Right ventricle myocardium superior (tissue), 1 donor: ENCODE data around the gene NFIB. TPM values are rescaled to one million over a fixed set of nuclear protein-coding genes. Genes with fewer than 3 reads are reported as not detected.

Experiments used
- ATAC-seq: fragments of 200-7000 bp; cut with Tn5 transposase; one replicate; pipeline ENCODE4 v1.9.1; 2020; ENCODE audit warnings: mild to moderate bottlenecking; ENCODE audit not compliant: poor library complexity
- DNase-seq: peaks from one replicate; pipeline ENCODE4 v3.0.0-alpha.2; 2020
- intact Hi-C: fragments of 100-400 bp; cut with DNase I; formaldehyde crosslinking; loops from one replicate; pipeline ENCODE4 v1.11.2; 2022
- total RNA-seq: library from RNA; stranded (reverse); fragmentation: NEBNext Ultra II Directional; extraction: Animal tissue kit (Norgen Biotek cat#: 25700); gene quantifications from one replicate; pipeline ENCODE4 v1.2.1, GENCODE V29; 2021
- donor health status: DM: no; HTN: yes; CAD: no; lungs with severe emphysema.

Gene NFIB
- total RNA-seq, 1 donor from 2014 or later = 104 TPM

DNA sequence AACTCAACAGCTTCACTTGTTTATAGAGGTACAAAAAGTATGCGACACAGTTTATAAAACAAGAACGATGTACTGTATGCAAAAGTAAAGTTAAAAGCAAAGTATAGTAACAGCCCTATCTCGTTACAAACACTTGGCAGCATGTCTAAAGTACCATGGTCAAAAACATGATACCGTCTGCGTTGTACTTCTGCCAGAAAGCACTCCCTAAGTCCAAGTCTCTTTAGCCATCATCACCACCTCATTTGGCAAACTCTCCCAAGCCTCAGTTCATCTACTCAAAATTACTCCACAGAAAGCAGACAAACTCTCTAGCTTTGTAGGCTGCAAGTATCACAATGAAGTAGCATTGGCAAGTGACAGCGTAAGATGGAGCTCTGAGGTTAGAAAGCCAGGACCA lies 73.4 kb downstream of the NFIB start:
- ATAC-seq = peak; percentile 67
- intact Hi-C loops = no loop called here
- DNase-seq = no peak

DNA sequence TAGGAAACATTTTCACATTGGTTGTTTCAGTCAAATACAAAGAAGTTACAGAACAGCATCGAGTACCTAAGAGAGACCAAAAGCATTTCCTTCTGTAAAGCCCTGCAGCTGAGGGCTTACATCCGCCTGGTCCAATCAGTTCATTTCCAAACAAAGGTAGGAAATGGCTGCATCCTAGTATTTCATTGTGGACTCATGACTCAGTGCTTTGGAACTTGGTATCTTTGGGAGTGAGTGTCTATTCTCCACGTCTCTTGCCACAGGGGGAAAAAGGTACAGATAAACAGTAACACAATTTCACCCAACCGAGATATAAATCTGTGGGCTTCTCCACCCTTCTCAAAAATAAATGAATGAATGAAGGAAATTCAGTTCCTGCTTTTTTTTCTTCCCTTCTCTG lies 75.4 kb downstream of the NFIB start:
- no peak for DNase-seq
- intact Hi-C loops = no loop called here
- ATAC-seq = peak; percentile 42

DNA sequence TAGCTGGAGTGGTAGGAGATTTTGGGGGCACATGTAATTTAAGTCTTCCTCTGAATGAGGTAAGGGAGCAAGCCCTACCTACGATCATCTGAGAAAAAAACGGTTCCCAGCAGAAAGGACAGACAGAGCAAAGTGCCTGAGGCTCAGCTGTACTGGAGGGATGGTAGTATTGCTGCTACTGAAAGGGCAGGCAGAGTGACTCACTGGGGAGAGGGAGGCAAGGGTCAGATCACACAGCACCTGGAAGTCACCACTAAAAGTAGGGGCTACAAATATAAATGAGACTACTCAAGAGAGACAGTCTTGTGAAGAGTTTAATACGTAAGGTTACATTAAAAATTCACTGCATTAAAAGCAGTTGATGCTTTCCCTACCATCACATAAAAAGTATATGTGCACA lies 75.9 kb downstream of the NFIB start:
- ATAC-seq (peak; percentile 28), DNase-seq (no peak)
- intact Hi-C loops = no loop called here

DNA sequence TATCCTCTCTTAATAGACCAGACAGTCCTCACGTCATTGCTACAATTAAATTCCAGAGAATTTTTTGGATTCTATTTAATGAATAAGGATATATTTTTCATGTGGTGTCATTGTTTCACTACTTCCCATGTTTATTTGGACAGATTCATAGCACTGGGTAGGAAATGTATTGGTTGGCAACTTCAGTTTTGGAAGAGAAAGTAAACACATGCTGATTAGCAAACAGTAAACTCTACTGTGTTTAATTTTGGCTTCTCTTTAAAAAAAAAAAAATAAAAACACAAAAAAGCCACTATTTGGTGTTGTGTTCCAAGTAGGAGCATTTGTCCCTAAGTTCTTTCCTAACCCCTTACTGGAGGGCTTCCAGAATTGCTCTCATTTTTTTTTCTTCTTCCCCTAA lies 77.3 kb downstream of the NFIB start:
- ATAC-seq = peak; percentile 36
- intact Hi-C loops = no loop called here
- no peak for DNase-seq

DNA sequence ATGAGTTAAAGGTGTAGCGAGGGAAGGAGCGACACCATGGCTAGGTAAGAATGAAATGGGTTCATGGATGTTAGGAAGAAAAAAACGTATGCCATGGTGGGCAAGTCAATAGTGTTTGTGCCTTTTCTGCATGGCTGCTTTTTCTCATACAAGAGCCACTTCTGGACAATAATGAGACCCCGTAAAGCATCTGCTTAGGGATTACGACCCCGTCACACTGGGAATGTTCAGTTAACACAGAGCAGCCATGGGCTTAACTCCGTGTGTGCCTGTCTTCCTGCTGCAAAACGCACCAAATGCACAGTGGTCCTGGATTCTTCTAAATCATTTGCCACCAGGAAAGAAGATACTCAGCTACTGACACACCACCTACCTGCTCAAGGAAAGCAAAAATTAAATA lies 81.8 kb downstream of the NFIB start:
- intact Hi-C loops = no loop called here
- no peak for DNase-seq
- no peak for ATAC-seq

DNA sequence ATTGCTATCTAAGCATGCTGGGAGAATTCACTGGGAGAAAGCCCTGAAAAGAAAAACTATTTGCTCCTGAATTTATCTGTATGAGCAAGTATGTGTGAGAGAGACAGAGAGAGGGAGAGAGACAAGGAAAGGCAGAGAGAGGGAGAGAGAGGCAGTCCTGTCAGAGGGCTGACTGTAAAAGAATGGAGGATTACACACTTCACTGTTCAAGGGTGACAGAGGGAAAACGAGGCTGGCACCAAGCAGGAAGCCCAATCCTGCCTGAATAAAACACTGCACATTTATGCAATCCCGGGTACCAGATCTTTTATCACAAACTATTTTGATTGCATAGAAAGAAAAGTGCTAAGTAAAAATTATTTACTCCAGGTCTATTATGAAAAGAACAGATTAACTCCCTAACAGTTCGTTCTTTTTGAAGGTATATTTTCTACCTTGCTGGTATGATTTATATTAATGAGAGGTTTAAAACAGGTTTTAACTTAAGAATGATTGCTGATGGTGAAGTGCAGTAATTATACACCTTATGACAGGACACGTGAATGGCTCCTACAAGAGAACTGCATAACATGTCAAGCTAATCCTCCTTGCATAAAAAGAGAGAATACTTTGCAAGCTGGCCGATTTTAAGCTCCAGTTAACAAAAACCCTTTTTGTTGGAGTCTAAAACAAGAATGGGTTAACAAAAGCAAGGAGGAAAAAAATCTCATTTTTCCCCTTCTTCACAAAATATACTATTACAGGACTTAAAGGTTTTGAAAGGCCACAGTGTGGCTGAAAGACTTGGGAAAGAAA lies 82.5 kb downstream of the NFIB start:
- ATAC-seq = no peak
- DNase-seq = no peak
- intact Hi-C loops = no loop called here

DNA sequence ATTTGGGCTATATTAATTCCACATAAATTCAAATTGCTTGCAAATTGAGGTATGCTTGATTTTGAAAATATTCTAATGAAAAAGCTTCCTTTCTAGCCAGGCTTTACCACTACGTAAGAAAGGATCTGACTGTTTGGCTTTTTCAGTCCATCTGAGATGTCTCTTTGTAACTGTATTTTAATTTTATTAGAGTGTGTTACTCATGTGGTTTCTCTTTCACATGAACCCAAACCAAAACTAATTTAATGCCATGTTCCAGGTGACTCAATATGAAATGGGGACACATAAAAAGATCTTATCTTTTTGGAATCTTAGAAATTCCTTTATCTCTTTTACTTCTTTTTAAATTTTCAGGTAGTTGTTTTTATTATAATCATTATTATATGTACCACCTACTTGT lies 85.3 kb downstream of the NFIB start:
- intact Hi-C loops = no loop called here
- ATAC-seq = no peak
- DNase-seq = no peak

DNA sequence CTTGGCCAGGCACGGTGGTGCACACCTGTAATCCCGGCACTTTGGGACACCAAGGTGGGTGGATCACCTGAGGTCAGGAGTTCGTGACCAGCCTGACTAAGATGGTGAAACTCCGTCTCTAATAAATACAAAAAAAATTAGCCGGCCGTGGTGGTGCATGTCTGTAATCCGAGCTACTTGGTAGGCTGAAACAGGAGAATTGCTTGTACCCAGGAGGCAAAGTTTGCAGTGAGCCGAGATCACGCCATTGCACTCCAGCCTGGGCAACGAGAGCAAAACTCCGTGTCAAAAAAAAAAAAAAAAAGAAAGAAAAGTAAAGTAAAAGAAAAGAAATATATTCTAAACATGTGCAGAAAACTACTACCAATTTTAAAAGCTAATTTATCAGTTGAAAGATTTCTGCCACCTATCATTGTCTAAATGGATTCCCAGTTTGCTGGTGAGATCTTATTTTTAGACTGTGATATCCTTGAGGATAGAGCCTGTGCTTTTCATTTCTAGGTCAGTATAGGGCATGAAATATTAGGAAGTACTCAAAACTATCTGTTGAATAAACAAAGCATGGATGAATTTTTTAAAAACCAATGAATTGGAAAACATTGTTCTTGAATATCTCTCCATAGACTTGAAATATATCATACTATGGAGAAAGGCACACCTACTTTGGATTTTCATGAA lies 86.9 kb downstream of the NFIB start:
- DNase-seq (no peak), ATAC-seq (peak; percentile 35)
- intact Hi-C loops = no loop called here

DNA sequence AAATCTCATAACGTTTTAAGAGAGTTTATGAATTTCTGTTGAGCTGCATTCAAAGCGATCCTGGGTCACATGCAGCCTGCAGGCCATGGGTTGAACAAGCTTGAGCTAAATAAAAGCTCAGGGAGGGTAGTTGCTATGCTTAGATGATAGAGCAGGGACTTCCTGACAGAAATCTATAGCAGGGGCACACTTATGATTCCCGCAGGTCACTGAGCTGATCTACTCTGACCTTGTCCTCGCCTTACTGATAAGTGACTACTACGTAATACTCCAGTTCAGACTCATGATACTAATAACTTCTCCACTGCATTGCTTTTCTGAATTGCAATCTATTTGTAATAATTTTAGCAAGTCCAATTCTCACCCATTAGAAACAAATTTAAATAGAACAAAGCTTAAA lies 90.9 kb downstream of the NFIB start:
- ATAC-seq = peak; percentile 11
- intact Hi-C loops = no loop called here

DNA sequence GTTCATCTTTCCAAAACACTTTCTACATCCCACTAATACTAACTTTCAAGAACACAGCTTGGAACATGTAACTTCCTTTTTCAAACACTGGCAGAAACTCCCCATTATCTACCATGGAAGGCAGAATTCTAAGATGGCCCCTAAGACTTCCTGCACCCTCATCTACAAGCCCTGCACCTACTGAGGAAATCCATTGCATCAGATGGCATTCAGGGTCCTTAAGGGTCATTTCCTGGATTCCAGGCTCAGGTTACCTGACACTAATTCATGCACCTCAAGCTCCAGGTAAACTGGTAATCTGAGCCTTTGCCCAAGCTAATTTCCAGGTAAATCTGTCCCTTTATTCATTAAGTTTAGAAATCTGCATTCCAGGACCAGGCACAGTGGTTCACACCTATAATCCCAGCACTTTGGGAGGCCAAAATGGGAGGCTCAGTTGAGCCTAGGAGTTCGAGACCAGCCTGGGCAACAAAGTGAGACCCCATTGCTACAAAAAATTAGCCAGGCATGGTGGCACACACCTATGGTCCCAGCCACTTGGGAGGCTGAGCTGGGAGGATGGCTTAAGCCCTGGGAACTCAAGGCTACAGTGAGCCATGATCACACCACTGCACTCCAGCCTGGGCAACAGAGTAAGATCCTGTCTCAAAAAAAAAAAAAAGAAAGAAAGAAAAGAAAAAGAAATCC lies 91.6 kb downstream of the NFIB start:
- ATAC-seq = no peak
- no peak for DNase-seq
- intact Hi-C loops = no loop called here

More for the DNA sequence above, 90.9 kb downstream of the NFIB start:
- no peak for DNase-seq

DNA sequence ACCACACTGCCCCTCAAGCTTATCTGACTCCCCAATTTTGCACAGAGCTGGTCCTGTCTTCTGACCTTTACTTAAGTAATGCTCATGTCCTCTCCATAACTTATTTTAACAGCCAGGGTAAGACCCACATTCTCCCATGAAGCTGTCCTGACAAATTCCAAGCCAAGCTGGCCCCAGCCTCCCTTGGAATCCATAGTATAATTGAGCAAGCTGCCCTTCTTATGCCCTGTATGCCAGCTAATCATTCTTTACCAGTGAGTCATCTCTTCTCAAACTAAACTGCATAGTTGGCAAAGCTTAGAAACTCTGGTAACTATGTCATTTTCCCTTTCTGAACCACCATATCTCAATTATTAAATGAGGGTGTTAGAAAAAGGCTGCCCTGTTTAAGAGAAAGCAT lies 92.4 kb downstream of the NFIB start:
- ATAC-seq (peak; percentile 78), DNase-seq (no peak)
- intact Hi-C loops = no loop called here

DNA sequence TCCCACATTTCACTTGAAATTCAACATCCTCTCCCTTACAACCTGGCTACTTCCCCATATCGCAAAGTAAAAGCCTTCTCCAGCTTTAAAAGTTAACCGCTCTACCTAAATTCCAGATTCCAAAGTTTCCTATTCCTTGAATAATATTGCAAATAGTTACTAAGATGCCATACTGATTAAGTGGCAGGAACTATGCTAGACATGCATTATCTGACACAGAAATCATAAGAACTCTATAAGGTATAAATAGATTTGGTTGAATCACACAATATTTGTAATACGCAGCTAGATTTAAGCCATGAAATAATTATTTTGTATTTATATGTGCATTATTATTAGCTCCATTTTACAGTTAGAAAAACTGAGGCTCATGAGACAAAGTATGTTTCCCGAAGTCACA lies 92.8 kb downstream of the NFIB start:
- ATAC-seq (no peak), DNase-seq (no peak)
- intact Hi-C loops = no loop called here

DNA sequence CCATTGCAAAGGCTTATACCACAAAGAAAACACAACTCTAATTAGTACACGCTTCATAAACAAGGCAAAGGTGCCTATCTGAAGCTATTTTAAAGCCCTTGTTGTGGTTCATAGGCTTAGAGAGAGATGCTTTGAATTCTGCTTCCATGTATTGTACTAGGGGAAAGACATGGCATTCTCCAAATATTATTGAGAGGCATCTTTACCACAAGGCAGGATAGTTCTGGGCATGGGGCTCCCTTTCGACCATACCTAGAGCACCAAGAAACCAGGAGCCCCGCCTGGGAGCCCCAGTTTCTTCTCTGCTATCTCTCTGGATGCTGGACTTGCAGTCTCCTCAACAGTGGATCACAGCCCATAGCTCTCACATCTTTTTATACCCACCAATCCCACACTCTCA lies 93.7 kb downstream of the NFIB start:
- ATAC-seq (peak; percentile 5), DNase-seq (no peak)
- intact Hi-C loops = no loop called here

DNA sequence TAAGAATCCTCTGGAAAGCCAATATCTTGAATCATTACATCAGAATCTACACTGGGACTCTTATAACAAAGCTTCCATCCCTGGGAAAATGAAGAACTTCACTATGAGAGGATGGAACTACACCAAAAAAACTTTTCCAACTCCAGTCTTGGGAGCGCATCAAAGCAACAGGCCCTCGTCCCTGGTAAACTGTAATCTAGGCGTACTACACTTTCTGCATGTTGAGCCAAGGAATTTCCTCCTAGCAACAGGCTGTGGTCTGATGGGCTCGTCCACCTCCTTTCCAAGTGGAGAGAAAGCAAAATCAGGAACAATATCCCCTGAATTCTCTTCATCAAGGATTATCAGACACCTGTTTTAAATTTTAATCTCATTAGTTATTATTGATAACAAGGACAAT lies 94.1 kb downstream of the NFIB start:
- ATAC-seq = peak; percentile 61
- no peak for DNase-seq
- intact Hi-C loops = no loop called here

DNA sequence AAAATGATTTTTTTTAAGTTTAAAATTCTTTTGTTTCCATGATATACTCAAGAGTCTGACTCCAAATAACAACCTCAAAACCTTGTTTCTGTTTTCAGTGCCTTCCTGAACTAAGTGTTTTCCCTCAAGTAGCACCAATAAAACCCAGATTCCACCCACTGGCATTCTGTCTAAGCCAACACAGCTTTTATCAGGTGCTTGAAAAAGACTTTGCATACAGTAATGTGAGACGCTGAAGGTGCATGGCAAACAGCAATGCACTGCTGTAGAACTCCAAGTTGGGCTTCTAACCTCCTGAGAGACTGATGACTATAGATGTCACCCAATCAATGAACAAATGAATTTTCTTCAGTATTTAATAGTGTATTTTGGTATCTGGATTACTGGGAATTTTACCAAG lies 95.7 kb downstream of the NFIB start:
- intact Hi-C loops = no loop called here
- ATAC-seq = no peak
- no peak for DNase-seq

DNA sequence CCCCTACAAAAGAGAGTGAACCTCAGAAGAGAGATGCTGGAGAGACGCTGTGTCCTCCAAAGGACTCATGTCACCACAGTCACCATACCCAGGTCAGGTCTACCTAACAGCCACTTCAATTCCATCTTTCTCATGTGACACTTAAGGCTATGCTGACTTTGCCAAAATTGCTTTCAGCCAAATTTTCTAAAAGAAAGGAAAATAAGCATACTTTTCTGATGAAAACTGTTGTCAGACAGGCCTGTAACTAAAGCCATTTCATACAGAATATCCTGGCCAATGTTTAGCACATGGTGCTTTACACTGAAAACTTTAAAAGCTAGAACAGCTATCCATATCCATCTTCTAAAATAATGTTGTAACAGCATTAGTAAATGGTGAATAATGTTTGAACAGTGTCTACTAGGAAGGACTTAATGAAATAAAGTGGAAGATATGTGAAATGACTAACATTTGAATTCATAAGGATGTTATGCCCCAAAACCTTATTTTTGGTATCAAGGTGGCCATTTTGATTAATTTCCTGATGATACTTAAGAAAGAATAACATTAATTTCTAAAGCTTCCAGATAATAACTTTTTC lies 97.2 kb downstream of the NFIB start:
- ATAC-seq = no peak
- DNase-seq = no peak
- intact Hi-C loops = no loop called here

DNA sequence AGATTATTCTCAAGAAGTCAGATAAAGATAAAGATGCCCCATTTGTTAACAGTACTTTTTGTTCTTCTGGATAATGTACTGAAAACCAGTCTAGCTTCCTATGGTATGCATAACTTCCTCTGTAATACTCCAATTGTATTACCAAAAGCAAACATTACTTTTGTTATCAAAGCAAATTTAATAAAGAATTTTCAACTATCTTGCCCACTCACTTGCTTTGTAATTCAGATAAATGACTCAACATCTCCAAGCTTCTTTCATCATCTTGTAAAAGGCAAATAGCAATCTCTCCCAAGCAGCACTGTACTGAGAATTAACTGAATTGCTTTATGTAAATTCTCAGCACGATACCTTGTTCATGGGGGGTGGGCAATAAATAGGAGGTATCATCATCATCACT lies 98.3 kb downstream of the NFIB start:
- DNase-seq (no peak), ATAC-seq (no peak)
- intact Hi-C loops = no loop called here

DNA sequence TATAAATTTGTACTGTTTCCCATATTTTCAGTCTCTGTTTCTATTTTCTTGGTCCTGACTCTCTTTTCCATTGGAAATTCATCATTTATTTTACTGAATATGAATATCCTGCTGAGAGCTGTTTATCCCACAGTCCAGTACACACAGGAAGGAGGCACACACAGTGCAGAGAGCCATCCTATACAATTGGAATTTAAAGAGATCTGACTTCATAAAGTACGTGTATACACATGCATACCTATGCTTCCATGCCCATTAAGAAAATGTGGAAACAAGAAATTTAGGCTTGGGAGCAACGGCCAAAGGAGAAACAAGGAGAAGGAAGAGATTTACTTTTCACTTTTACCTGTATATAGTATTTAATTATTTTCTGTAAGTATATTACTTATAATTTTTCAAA lies 99.2 kb downstream of the NFIB start:
- no peak for ATAC-seq
- no peak for DNase-seq

DNA sequence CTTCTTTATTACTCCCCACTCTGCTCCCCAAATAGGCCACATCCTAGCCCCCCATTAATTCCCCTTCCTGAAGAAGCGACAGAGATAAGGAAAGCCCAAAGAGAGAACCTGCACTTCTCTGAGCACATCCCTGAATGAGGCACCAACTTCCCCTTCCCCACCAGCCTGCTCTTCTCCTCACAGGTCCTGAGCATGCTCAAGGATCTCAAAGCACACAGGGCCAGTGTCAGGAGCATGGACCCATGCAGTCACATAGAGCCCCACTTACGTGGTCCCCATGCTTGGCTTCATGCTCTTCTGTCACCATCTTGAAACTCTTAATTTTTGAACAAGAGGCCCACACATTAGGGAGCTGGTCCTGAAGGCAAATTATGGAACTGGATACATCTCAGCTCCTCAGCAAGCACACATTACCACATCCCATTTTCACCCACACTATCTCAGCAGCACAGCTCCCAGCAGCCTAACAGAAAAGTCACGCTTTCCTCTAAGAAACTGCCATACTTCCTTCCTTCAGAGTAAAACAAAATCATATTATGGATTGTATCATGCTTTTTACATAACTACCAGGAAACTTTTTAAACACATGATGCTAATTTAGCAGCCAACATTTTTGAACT lies 99.8 kb downstream of the NFIB start:
- ATAC-seq (no peak), DNase-seq (no peak)
- intact Hi-C loops = no loop called here

More for the DNA sequence above, 99.2 kb downstream of the NFIB start:
- intact Hi-C loops = no loop called here
